PC-3 (cell line): ENCODE data around the gene MCRIP1.

Source experiments
- EZH2phosphoT487 ChIP-seq: fragments of 300-600 bp; sonication (generic); IDR thresholded peaks from 2 replicates; pipeline ENCODE4 v1.6.1; 2018; ENCODE audit warnings: mild to moderate bottlenecking, antibody characterized with exemption, low read length, borderline replicate concordance
- TF ChIP-seq, protein P1 (sequence below): fragments of 300-600 bp; sonication (generic); conservative IDR thresholded peaks from 2 replicates; pipeline ENCODE4 v1.5.1; 2017; ENCODE audit warnings: antibody characterized with exemption, low read depth, mild to moderate bottlenecking, low read length

- TF ChIP-seq, protein P1, sequence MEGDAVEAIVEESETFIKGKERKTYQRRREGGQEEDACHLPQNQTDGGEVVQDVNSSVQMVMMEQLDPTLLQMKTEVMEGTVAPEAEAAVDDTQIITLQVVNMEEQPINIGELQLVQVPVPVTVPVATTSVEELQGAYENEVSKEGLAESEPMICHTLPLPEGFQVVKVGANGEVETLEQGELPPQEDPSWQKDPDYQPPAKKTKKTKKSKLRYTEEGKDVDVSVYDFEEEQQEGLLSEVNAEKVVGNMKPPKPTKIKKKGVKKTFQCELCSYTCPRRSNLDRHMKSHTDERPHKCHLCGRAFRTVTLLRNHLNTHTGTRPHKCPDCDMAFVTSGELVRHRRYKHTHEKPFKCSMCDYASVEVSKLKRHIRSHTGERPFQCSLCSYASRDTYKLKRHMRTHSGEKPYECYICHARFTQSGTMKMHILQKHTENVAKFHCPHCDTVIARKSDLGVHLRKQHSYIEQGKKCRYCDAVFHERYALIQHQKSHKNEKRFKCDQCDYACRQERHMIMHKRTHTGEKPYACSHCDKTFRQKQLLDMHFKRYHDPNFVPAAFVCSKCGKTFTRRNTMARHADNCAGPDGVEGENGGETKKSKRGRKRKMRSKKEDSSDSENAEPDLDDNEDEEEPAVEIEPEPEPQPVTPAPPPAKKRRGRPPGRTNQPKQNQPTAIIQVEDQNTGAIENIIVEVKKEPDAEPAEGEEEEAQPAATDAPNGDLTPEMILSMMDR = no peak
- TF ChIP-seq EZH2phosphoT487 = no peak
These were observed at the start of gene MCRIP1 for GRCh38 chr17:81833160-81833920.
